T-helper 2 cell treated with Interferon-gamma antibody and Interleukin-4, amounts not matched to agents 100 ng/mL and 5 ng/mL, for 36 hours (primary cell): ENCODE data around the gene KBTBD6. TPM values are rescaled to one million over a fixed set of nuclear protein-coding genes. Genes with fewer than 3 reads are reported as not detected.
"Not testable (repeated sequence)": the region's sequence is repeated elsewhere in the genome, so short reads cannot be mapped to it uniquely, and the experiment has no call there.

Experiments used
- intact Hi-C: fragments of 100-400 bp; cut with micrococcal nuclease; formaldehyde crosslinking; loops from one replicate; pipeline ENCODE4 v1.15.1; 2023
- total RNA-seq: library from RNA; stranded (reverse); gene quantifications from 2 replicates; pipeline ENCODE4 v1.2.3, GENCODE V29; 2022

Gene KBTBD6, protein sequence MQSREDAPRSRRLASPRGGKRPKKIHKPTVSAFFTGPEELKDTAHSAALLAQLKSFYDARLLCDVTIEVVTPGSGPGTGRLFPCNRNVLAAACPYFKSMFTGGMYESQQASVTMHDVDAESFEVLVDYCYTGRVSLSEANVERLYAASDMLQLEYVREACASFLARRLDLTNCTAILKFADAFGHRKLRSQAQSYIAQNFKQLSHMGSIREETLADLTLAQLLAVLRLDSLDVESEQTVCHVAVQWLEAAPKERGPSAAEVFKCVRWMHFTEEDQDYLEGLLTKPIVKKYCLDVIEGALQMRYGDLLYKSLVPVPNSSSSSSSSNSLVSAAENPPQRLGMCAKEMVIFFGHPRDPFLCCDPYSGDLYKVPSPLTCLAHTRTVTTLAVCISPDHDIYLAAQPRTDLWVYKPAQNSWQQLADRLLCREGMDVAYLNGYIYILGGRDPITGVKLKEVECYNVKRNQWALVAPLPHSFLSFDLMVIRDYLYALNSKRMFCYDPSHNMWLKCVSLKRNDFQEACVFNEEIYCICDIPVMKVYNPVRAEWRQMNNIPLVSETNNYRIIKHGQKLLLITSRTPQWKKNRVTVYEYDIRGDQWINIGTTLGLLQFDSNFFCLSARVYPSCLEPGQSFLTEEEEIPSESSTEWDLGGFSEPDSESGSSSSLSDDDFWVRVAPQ
- total RNA-seq: 7.0 and 7.1 TPM in 2 replicates

DNA sequence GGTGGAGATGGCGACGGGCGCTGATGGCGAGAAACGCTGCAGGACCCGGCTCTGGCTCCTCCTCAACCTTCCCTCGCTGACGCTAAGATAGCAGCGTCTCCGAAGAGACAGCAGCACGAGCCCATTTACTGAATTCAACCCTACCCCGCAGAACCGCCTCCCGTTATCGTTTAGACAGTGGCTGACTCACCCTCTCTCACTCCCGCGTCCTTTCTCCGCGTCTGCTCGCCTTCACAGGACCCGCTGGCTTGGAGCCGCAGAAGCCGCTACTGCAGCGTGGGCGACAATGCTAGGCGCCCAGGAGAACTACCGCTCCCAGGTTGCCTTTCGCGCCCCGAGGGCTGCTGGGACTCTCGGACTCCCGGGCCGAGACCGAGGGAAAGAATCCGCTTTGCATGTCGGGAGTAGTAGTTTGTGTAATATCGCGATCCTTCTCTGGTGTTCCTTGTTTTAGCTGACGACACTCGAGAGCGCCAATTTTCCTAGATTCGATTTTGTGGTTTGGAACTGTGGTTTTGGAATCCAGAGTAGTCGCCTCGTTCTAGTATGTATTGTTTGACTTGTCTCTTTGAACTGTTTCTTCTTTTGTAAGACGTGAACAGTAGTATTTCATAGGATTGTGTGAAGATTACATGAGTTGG, at the start of gene KBTBD6:
Gene KBTBD6 (minus strand): TSS at position 291 of the 641 bp plus-strand sequence. CDS start 291 bp downstream, outside the sequence.
- intact Hi-C loops: loop anchor here (1.0 to 10.0 kb wide), 9 partner anchors 55 to 1140 kb away; partner anchors contain the start of genes AKAP11, KBTBD7, MRPS31 and MTRF1

GRCh38 chr13:41182231-41182630, 49.6 kb upstream of the KBTBD6 start:
- intact Hi-C loops: no loop called here

- intact Hi-C loops: no loop called here
These were observed 47.1 kb upstream of the KBTBD6 start for GRCh38 chr13:41179593-41180250.

GRCh38 chr13:41178040-41178439, 45.4 kb upstream of the KBTBD6 start:
- intact Hi-C loops: no loop called here

GRCh38 chr13:41177616-41178015, 45.0 kb upstream of the KBTBD6 start:
- intact Hi-C loops: no loop called here

- intact Hi-C loops: not testable (repeated sequence)
These were observed 43.0 kb upstream of the KBTBD6 start for GRCh38 chr13:41175576-41175975.

DNA sequence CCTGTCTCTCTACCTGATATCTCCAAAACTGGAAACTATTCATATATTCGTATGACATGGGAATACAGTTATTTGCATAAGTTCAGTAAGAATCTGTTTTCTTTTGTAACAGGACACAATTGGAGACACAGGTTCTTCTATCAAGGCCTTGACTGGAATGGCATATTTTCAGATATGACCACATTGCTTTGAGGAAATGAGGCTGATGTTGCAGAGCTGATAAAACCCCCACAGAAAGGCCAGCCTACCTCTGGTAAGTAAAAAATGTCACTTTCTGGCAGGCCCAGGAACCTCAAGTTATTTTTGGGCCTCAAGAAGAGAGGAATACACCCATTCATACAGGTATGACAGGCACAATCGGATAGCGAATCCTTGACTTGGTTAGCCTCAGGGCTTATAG, 29.5 kb upstream of the KBTBD6 start:
- intact Hi-C loops: no loop called here

DNA sequence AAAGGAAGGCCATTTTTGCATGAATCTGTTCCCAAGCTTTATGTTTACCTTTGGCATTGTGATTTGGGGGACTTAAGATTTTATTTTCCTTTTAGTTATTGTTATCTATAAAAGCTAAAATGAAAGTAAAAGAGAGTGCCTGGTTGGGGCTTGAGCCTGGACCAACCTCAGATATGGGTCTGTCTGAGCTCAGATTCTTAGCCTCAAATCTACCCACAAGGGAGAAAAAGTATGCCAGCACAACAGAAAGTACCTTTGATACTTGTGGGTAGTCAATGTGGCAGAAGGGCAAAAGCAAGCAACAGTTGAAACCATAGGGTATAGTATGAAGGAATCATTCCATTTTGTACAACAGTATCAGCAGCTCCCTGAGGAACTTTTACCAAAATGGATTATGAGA, 26.6 kb upstream of the KBTBD6 start:
- intact Hi-C loops: no loop called here

DNA sequence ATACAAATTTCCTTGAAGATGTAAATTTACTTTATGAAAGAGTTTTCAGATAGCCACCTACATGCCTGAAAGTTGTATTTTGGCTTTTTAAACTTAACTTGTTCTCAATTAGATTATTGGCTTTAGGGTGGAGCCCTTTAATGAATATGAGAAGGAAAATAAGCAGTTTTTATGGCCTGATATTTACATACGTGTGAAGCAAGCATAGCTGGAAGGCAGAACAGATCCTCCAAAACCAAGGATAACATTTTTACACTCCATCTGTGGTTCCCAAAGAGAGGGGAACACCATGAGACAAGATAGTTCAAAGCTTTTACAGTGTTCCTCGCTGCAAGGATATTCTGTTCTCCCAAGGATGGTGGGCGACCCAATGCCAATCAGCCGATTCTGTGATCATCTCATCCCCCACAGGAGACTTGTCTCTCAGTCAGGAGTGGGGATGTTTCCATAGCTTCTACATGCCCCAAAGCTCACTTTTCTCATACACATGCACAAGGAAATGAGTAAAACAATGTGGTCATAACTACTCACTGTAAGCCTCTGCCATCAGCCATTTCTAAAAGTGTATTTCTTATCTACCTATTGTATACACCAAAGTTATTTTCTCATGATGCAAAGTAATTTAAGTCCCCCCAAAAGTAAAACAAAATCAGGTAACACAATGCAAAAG, 24.6 kb upstream of the KBTBD6 start:
- intact Hi-C loops: no loop called here

DNA sequence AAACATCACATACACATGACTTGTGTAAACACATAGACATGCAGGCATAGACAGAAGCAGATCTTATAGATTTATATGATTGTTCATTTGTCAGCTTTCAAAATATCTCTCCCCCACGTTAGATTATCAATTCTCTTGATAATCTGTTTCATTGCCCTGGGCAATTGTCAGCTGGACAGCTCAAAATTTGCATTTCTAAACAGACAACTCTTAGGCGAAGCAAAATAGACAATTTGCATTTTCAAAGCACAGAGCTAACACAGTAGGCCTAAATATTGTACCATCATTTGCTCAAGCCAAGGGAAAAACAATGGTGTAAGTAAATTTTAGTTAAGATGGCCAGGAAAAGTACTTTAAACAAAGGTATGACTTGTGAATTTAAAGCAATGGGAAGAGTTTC, 24.0 kb upstream of the KBTBD6 start:
- intact Hi-C loops: no loop called here

- intact Hi-C loops: no loop called here
These were observed 21.4 kb upstream of the KBTBD6 start for GRCh38 chr13:41154042-41154441.

DNA sequence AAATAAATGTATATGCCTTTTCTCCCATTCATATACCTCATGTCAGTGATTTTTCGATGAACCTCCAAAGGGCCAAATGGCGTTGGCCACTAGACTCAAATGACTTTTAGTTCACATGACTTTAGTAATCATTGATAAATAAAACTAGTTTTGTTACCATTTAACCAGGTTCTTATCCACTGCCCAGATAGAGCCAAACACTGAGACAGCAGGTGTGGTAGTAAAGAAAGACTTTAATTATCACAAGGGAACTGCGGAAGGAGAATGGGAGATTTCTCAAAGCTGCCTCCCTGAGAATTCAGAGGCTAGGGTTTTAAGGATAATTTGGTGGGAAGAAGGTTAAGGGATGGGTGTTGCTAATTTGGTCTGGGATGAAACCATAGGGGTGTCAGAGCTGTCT, 19.4 kb upstream of the KBTBD6 start:
- intact Hi-C loops: no loop called here

DNA sequence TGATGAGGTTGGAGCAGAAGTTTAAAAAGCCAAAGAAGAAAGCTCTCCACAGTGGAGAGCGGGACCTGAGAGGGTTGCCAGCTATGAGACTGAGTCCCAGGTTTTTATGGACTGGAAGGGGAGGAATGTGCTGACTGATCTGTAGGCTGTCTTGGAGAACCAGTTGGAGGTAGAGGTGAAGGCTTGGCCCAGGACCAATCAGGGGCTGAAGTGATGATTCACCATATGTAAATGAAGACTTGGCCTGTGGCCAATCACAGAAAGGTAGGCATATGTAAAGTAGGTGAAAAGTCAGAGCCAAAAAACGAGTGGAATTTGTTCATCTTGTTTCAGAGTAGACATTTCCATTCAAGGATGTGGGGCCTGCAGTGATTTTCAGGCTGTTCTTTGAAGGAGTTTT, 17.5 kb upstream of the KBTBD6 start:
- intact Hi-C loops: no loop called here

GRCh38 chr13:41148419-41149283, 16.0 kb upstream of the KBTBD6 start:
- intact Hi-C loops: no loop called here

DNA sequence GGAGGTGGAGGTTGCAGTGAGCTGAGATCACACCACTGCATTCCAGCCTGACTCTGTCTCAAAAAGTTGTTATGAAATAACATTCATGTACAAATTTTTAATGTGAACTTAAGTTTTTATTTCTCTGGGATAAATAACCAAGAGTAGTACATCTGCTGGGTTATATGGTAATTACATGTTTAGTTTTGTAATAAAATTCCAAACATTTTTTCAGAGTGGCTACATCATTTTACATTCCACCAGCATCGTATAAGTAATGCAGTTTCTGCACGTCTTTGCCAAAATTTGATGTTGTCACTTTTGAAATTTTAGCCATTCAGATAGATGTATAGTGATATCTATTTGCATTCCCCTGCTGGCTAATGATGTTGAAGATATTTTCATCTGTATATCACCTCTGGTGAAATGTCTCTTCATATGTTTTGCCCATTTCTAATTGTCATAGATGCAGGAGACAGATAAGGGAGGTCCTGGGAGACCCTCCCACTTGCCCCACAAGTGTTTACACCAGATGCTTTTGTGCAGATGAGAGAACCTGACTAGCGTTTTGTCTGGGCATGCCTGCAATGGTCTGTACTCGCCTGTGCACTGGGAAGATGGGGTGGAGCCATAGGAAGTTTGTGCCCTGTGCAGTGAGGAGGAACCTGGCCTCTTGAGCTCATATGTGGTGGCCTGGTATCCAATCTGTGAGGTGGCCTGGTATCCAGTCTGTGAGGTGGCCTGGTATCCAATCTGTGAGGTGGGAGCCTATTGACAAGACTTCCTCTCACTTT, 12.7 kb upstream of the KBTBD6 start:
- intact Hi-C loops: no loop called here

- intact Hi-C loops: no loop called here
These were observed 12.0 kb upstream of the KBTBD6 start for GRCh38 chr13:41144576-41144975.

DNA sequence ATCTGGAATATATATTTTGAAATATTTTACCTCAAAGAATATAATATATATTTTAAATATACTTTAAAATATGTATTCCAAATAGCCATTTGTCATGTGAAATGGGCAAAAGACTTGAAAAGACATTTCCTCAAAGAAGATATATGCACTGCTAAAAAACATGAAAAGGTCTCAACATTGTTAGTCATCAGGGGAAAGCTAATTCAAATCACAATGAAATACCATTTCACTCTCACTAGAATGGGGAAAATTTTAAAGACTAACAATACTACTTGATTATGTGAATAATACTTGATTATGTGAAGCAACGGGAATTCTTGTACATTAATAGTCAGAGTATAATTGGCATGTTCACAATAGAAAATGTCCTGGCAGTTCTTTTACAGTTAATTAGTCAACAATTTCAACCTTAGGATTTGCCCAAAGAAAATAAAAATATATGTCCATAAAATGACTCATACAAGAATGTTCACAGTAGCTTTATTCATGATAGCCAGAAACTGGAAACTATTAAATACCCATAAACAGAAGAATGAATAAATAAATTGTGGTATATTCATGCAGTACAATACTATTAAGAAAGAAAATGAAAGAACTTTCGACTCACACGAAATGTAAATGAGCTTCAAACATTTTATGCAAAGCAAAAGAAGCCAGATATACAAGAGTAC, 6.8 kb upstream of the KBTBD6 start:
- intact Hi-C loops: loop anchor here (10.0 kb wide), 2 partner anchors 155 to 365 kb away; partner anchors contain the start of gene MRPS31

DNA sequence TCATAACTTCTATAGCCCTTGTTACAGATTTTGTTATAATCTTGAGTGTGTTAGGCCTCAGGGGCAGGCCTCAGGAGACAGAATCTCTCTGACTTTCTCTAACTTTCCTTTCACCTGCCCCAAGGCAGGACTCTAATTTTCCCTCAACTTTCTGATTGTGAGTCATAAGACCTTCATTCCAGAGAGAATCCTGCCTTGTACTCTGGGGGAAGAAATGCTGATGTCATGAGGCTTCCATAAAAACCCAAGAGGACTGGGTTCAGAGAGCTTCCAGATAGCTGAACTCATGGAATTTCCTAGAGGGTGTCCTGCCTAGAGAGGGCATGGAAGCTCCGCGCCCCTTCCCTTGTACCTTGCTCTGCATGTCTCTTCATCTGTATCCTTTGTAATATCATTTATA, 5.3 kb upstream of the KBTBD6 start:
- intact Hi-C loops: loop anchor here (10.0 kb wide), 2 partner anchors 153 to 363 kb away; partner anchors contain the start of gene MRPS31
